Vagina (tissue), 2 donors: ENCODE results near the gene SERINC5.

Experiments used
- POLR2A ChIP-seq, 2 donors: fragments of 450-650 bp; IDR thresholded peaks; one replicate each; pipeline ENCODE4 v1.6.1; 2017; ENCODE audit warnings: antibody characterized with exemption in 2 of 2, mild to moderate bottlenecking in 2 of 2, moderate library complexity in 2 of 2
- TF ChIP-seq, protein P1 (sequence below), 3 experiments: fragments of 450-650 bp in 2 of 3; fragments of 200-600 bp in 1 of 3; sonication (generic) in 1 of 3; IDR thresholded peaks; one replicate each; pipeline ENCODE4 v1.5.1; 2017 to 2019; ENCODE audit warnings: antibody characterized with exemption in 3 of 3, mild to moderate bottlenecking in 2 of 3, moderate library complexity in 2 of 3

DNA sequence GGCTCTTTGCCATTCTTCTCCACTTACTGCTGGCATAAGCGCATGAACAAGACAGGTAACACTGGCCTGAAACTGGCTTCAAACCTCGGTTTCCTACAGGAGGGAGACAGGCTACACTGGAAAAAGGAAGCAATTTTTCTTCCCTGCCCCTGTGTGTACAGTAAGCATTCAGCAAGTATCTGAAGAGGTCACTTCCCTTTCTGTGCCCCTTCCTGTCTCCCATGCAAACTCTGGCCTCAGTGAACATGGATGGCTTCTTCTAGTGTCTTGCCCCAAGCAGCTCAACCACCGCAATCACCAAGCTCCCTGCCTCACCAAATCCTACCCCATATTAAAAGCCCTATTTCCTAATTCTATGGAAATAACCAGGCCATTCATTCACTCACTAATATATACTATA lies 42.4 kb downstream of the SERINC5 start:
- no peak for TF ChIP-seq POLR2A (IDR thresholded peaks at IDR 0.05)
- TF ChIP-seq, protein P1, sequence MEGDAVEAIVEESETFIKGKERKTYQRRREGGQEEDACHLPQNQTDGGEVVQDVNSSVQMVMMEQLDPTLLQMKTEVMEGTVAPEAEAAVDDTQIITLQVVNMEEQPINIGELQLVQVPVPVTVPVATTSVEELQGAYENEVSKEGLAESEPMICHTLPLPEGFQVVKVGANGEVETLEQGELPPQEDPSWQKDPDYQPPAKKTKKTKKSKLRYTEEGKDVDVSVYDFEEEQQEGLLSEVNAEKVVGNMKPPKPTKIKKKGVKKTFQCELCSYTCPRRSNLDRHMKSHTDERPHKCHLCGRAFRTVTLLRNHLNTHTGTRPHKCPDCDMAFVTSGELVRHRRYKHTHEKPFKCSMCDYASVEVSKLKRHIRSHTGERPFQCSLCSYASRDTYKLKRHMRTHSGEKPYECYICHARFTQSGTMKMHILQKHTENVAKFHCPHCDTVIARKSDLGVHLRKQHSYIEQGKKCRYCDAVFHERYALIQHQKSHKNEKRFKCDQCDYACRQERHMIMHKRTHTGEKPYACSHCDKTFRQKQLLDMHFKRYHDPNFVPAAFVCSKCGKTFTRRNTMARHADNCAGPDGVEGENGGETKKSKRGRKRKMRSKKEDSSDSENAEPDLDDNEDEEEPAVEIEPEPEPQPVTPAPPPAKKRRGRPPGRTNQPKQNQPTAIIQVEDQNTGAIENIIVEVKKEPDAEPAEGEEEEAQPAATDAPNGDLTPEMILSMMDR (IDR thresholded peaks at IDR 0.05) = no peak
